Brain pericyte (primary cell): ENCODE measurements around the gene STON1.
"Not testable (repeated sequence)": the region's sequence is repeated elsewhere in the genome, so short reads cannot be mapped to it uniquely, and the experiment has no call there.

Source experiments
- DNase-seq: peaks from one replicate; pipeline ENCODE4 v3.0.0-alpha.2; 2012; ENCODE audit warnings: low read depth, low spot score

The STON1 gene

GRCh38 chr2:48529194-48529593 lies 760 bp upstream of the STON1 start:
- no peak for DNase-seq

GRCh38 chr2:48529676-48530032 lies 300 bp upstream of the STON1 start:
- no peak for DNase-seq

GRCh38 chr2:48531141-48531648 lies 1.2 kb downstream of the STON1 start:
- peak; percentile 53 for DNase-seq

- no peak for DNase-seq
Observed at GRCh38 chr2:48532174-48532573, 2.2 kb downstream of the STON1 start.

- DNase-seq = no peak
Observed at GRCh38 chr2:48532824-48533223, 2.9 kb downstream of the STON1 start.

GRCh38 chr2:48534781-48535180 lies 4.8 kb downstream of the STON1 start:
- no peak for DNase-seq

GRCh38 chr2:48540237-48540935 lies 10.4 kb downstream of the STON1 start:
- DNase-seq = no peak

GRCh38 chr2:48541666-48542389 lies 11.9 kb downstream of the STON1 start:
- no peak for DNase-seq

GRCh38 chr2:48543895-48544294 lies 13.9 kb downstream of the STON1 start:
- DNase-seq = no peak

GRCh38 chr2:48545244-48545643 lies 15.3 kb downstream of the STON1 start:
- DNase-seq = no peak

GRCh38 chr2:48548840-48549239 lies 18.9 kb downstream of the STON1 start:
- DNase-seq = no peak

GRCh38 chr2:48549972-48550371 lies 20.0 kb downstream of the STON1 start:
- DNase-seq = no peak

- no peak for DNase-seq
Observed at GRCh38 chr2:48551548-48551947, 21.6 kb downstream of the STON1 start.

- DNase-seq = not testable (repeated sequence)
Observed at GRCh38 chr2:48555071-48555470, 25.1 kb downstream of the STON1 start.

GRCh38 chr2:48558456-48558855 lies 28.5 kb downstream of the STON1 start:
- DNase-seq = no peak

- DNase-seq = no peak
Observed at GRCh38 chr2:48560546-48561209, 30.7 kb downstream of the STON1 start.

- no peak for DNase-seq
Observed at GRCh38 chr2:48562281-48562680, 32.3 kb downstream of the STON1 start.

- DNase-seq = no peak
Observed at GRCh38 chr2:48566592-48567310, 36.8 kb downstream of the STON1 start.

- no peak for DNase-seq
Observed at GRCh38 chr2:48567671-48568070, 37.7 kb downstream of the STON1 start.

GRCh38 chr2:48568547-48568946 lies 38.6 kb downstream of the STON1 start:
- no peak for DNase-seq

GRCh38 chr2:48569433-48569832 lies 39.5 kb downstream of the STON1 start:
- no peak for DNase-seq

GRCh38 chr2:48572816-48573215 lies 42.9 kb downstream of the STON1 start:
- DNase-seq = no peak
